Measurements from ENCODE around the gene KCNK2. TPM values are rescaled to one million over a fixed set of nuclear protein-coding genes. Genes with fewer than 3 reads are reported as not detected.

The KCNK2 gene
- total RNA-seq, 1 experiment from 2014 or later: 1.1 TPM

DNA sequence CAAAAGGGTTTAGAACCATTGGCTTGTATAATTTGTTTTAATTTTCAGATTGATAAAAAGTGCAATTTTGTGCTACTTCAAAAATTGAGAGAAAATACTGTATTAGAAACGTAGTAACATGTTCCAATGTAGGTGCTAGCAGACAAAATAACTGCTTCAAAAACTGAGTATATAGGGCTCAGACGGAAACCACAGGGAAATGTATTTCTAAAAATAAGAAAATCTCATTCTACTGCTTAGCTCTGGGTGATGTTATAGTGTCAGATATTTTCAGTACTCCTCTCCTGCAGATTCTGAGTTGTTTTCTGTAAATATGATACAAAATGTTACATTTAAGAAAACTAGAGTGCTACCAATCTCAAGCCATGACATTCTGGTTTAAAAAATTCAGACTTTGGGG lies 55.4 kb downstream of the KCNK2 start:
- CTCF ChIA-PET: no interaction called here

GRCh38 chr1:215140135-215140534 lies 57.6 kb downstream of the KCNK2 start:
- BruUV-seq (replicated peaks): no TSS peak

More for the DNA sequence above, 55.4 kb downstream of the KCNK2 start:
- H3K4me3 Mint-ChIP-seq (ENCODE audit: low read depth, unreplicated experiment): no peak overlapping the region
- DNase-seq: no peak
- H3K27me3 Mint-ChIP-seq (ENCODE audit: unreplicated experiment): no peaks in the 10 kb centered on the region
- no peaks in the 10 kb centered on the region for H3K36me3 Mint-ChIP-seq (ENCODE audit: insufficient read depth, unreplicated experiment)
- H3K9me3 Mint-ChIP-seq (ENCODE audit: low read depth, unreplicated experiment): peaks cover 3% of the 10 kb centered on the region
- no peak overlapping the region for H3K27ac Mint-ChIP-seq (ENCODE audit: unreplicated experiment)
- peaks cover 22% of the 10 kb centered on the region for H3K4me1 Mint-ChIP-seq (ENCODE audit: low read depth, unreplicated experiment)
- intact Hi-C loops (cut with micrococcal nuclease; ENCODE audit: unreplicated experiment): loop anchor here (2.0 kb wide), 1 partner anchor 57 kb away; no protein-coding TSS in a partner anchor
- no TSS peak for BruUV-seq (replicated peaks)
- TF ChIP-seq, protein P1, sequence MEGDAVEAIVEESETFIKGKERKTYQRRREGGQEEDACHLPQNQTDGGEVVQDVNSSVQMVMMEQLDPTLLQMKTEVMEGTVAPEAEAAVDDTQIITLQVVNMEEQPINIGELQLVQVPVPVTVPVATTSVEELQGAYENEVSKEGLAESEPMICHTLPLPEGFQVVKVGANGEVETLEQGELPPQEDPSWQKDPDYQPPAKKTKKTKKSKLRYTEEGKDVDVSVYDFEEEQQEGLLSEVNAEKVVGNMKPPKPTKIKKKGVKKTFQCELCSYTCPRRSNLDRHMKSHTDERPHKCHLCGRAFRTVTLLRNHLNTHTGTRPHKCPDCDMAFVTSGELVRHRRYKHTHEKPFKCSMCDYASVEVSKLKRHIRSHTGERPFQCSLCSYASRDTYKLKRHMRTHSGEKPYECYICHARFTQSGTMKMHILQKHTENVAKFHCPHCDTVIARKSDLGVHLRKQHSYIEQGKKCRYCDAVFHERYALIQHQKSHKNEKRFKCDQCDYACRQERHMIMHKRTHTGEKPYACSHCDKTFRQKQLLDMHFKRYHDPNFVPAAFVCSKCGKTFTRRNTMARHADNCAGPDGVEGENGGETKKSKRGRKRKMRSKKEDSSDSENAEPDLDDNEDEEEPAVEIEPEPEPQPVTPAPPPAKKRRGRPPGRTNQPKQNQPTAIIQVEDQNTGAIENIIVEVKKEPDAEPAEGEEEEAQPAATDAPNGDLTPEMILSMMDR (IDR thresholded peaks at IDR 0.05; ENCODE audit: unreplicated experiment): no peak

DNA sequence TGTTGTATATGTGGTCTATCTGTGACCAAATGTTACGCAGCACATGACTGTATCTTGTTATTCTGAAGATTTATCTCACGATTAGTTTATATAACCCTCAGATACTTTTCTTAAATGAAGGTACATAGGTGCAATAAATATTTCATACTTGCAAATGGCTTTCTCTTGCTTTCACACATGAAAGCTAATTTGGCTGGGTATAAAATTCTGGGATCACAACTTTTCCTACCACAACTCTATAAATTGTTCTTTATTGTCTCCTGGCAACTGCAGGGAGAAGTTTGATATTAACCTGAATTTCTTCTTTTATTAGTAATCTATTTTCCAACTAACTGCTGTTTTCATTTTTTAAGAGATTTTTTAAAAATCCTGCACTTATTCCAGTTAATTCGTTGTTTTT lies 58.9 kb downstream of the KCNK2 start:
- no peaks in the 10 kb centered on the region for H3K27me3 Mint-ChIP-seq (ENCODE audit: unreplicated experiment)
- BruUV-seq (replicated peaks): no TSS peak
- H3K36me3 Mint-ChIP-seq (ENCODE audit: insufficient read depth, unreplicated experiment): no peaks in the 10 kb centered on the region
- no peak overlapping the region for H3K4me3 Mint-ChIP-seq (ENCODE audit: low read depth, unreplicated experiment)
- intact Hi-C loops (cut with micrococcal nuclease; ENCODE audit: unreplicated experiment): loop anchor here (10.0 kb wide), 1 partner anchor 137 kb away; no protein-coding TSS in a partner anchor
- peaks cover 7% of the 10 kb centered on the region for H3K4me1 Mint-ChIP-seq (ENCODE audit: low read depth, unreplicated experiment)
- CTCF ChIA-PET: no interaction called here
- DNase-seq: no peak
- TF ChIP-seq, protein P1 (IDR thresholded peaks at IDR 0.05; ENCODE audit: unreplicated experiment): no peak
- H3K9me3 Mint-ChIP-seq (ENCODE audit: low read depth, unreplicated experiment): peaks cover 3% of the 10 kb centered on the region
- H3K27ac Mint-ChIP-seq (ENCODE audit: unreplicated experiment): no peak overlapping the region

More at GRCh38 chr1:215140135-215140534, 57.6 kb downstream of the KCNK2 start:
- Mint-ChIP-seq H3K4me1 (ENCODE audit: low read depth, unreplicated experiment) (peaks cover 7% of the 10 kb centered on the region), H3K27ac (ENCODE audit: unreplicated experiment) (no peak overlapping the region), H3K36me3 (ENCODE audit: insufficient read depth, unreplicated experiment) (no peaks in the 10 kb centered on the region), H3K4me3 (ENCODE audit: low read depth, unreplicated experiment) (no peak overlapping the region), H3K27me3 (ENCODE audit: unreplicated experiment) (no peaks in the 10 kb centered on the region), H3K9me3 (ENCODE audit: low read depth, unreplicated experiment) (peaks cover 3% of the 10 kb centered on the region)
- TF ChIP-seq, protein P1 (IDR thresholded peaks at IDR 0.05; ENCODE audit: unreplicated experiment): no peak
- intact Hi-C loops (cut with micrococcal nuclease; ENCODE audit: unreplicated experiment): loop anchor here (10.0 kb wide), 1 partner anchor 135 kb away; no protein-coding TSS in a partner anchor
- no peak for DNase-seq
- CTCF ChIA-PET: no interaction called here

DNA sequence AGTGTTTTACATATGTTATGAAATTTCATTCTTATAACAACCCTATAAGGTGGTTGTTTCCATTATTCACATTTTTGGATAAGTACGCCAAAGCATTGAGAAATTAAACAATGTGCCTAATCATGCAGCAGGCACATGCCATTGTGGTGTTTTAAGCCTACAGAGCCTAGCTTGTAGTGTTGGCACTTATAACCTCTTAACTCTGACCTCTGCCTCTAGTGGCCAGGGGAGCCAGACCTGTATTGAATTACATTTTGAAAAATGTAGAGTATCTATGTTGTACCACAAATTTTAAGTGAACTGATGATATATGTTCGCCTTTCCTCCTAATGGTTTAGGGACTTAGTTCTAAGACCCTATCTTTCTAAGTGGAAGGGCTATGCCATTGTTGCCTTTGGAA lies 61.0 kb downstream of the KCNK2 start:
- no TSS peak for BruUV-seq (replicated peaks)

More for the DNA sequence above, 61.0 kb downstream of the KCNK2 start:
- CTCF ChIA-PET: no interaction called here
- TF ChIP-seq, protein P1 (IDR thresholded peaks at IDR 0.05; ENCODE audit: unreplicated experiment): no peak
- Mint-ChIP-seq H3K4me1 (ENCODE audit: low read depth, unreplicated experiment) (peaks cover 7% of the 10 kb centered on the region), H3K4me3 (ENCODE audit: low read depth, unreplicated experiment) (no peak overlapping the region), H3K27me3 (ENCODE audit: unreplicated experiment) (no peaks in the 10 kb centered on the region), H3K36me3 (ENCODE audit: insufficient read depth, unreplicated experiment) (no peaks in the 10 kb centered on the region), H3K9me3 (ENCODE audit: low read depth, unreplicated experiment) (peaks cover 3% of the 10 kb centered on the region), H3K27ac (ENCODE audit: unreplicated experiment) (no peak overlapping the region)
- intact Hi-C loops (cut with micrococcal nuclease; ENCODE audit: unreplicated experiment): loop anchor here (10.0 kb wide), 1 partner anchor 139 kb away; no protein-coding TSS in a partner anchor
- no peak for DNase-seq

Data from Calu3 (cell line).